Activated CD4-positive, CD25-positive, alpha-beta regulatory T cell treated with anti-CD3 and anti-CD28 coated beads, Interleukin-2, amount 50 U/mL, for 72 hours (primary cell): ENCODE results near the gene OR1S2.
"Not testable (repeated sequence)": the region's sequence is repeated elsewhere in the genome, so short reads cannot be mapped to it uniquely, and the experiment has no call there.

Experiments used
- DNase-seq: peaks from one replicate; pipeline ENCODE4 v3.0.0; 2021

Gene OR1S2

GRCh38 chr11:58204042-58204441, at the start of gene OR1S2:
Gene OR1S2 (minus strand): TSS chr11:58204142. CDS start chr11:58204142, 0 bp downstream.
- DNase-seq, result no peak

GRCh38 chr11:58243954-58244353, 40.0 kb upstream of the OR1S2 start:
- no peak for DNase-seq

GRCh38 chr11:58227956-58228615, 24.1 kb upstream of the OR1S2 start:
- DNase-seq, result no peak

- DNase-seq, result no peak
These were observed 18.8 kb upstream of the OR1S2 start for GRCh38 chr11:58222721-58223120.

- DNase-seq, result no peak
These were observed 12.5 kb upstream of the OR1S2 start for GRCh38 chr11:58216476-58216875.

GRCh38 chr11:58212420-58212819, 8.5 kb upstream of the OR1S2 start, which contains the start of gene OR1S1:
Gene OR1S1 (plus strand): TSS chr11:58212720.
- not testable (repeated sequence) for DNase-seq

- DNase-seq, result no peak
These were observed 4.7 kb downstream of the OR1S2 start for GRCh38 chr11:58199271-58199670.

GRCh38 chr11:58195939-58196338, 8.0 kb downstream of the OR1S2 start:
- DNase-seq, result no peak

- no peak for DNase-seq
These were observed 10.6 kb downstream of the OR1S2 start for GRCh38 chr11:58193391-58193790.

GRCh38 chr11:58192229-58192628, 11.7 kb downstream of the OR1S2 start:
- DNase-seq, result no peak

- DNase-seq, result no peak
These were observed 15.2 kb downstream of the OR1S2 start, which contains the start of gene OR9Q2 for GRCh38 chr11:58188770-58189169. Gene OR9Q2 (plus strand): TSS chr11:58189070. CDS start chr11:58190491, 1,421 bp downstream.

GRCh38 chr11:58186938-58187337, 17.0 kb downstream of the OR1S2 start:
- DNase-seq, result no peak

GRCh38 chr11:58179648-58180047, 24.3 kb downstream of the OR1S2 start:
- no peak for DNase-seq

GRCh38 chr11:58178444-58178843, 25.5 kb downstream of the OR1S2 start:
- no peak for DNase-seq

- no peak for DNase-seq
These were observed 26.4 kb downstream of the OR1S2 start for GRCh38 chr11:58177409-58178054.

GRCh38 chr11:58165504-58166106, 38.3 kb downstream of the OR1S2 start:
- DNase-seq, result no peak

GRCh38 chr11:58164990-58165389, 39.0 kb downstream of the OR1S2 start:
- no peak for DNase-seq

- DNase-seq, result no peak
These were observed 39.6 kb downstream of the OR1S2 start for GRCh38 chr11:58164389-58164788.
